Endothelial cell of umbilical vein (primary cell): ENCODE results near the gene DNAJC28. TPM values are rescaled to one million over a fixed set of nuclear protein-coding genes. Genes with fewer than 3 reads are reported as not detected.

Source experiments
- BruUV-seq: library from RNA; stranded (reverse); fragments of 400-500 nt; replicated peaks from 2 replicates; lab custom pipeline; 2021; lab: Mats Ljungman, UMichigan
- CTCF ChIA-PET: fragments of 300-600, 350-600 bp; sonication (Branson Sonifier 250); formaldehyde crosslinking; loops from one replicate; lab custom pipeline; 2021; ENCODE audit warnings: antibody characterized with exemption, inconsistent platforms; lab: Charles Lee
- POLR2A ChIA-PET: fragments of 300-600, 350-600 bp; sonication (Branson Sonifier 250); formaldehyde crosslinking; loops from one replicate; lab custom pipeline; 2021; ENCODE audit warnings: antibody characterized with exemption, inconsistent platforms; lab: Charles Lee
- DNase-seq: peaks from one replicate; pipeline ENCODE4 v3.0.0-alpha.2; 2011; ENCODE audit warnings: low read depth, low spot score
- FAIRE-seq: peaks from 2 replicates; lab custom pipeline; 2011; peaks lifted over from hg19 to GRCh38; lab: Jason Lieb, UNC
- H2AFZ ChIP-seq: 2 replicates; pipeline ENCODE4 v1.6.0; 2012; ENCODE audit warnings: low read depth, low read length, control low read depth, inconsistent platforms
- H3K27ac ChIP-seq: 2 replicates; pipeline ENCODE4 v1.5.1; 2011; ENCODE audit warnings: low read depth, mild to moderate bottlenecking, control low read depth, low read length, moderate library complexity; ENCODE audit not compliant: insufficient read depth
- H3K27me3 ChIP-seq, 2 experiments: 2 replicates each; pipeline versions ENCODE4 v1.6.0 to v1.6.1; 2011; ENCODE audit warnings: low read length in 2 of 2, mixed read lengths in 1 of 2; ENCODE audit not compliant: control insufficient read depth in 2 of 2, insufficient read depth in 2 of 2
- H3K36me3 ChIP-seq, 2 experiments: 2 replicates in 1 of 2; 3 replicates in 1 of 2; pipeline ENCODE4 v1.5.1; 2011; ENCODE audit warnings: low read length in 2 of 2, mild to moderate bottlenecking in 1 of 2, moderate library complexity in 1 of 2; ENCODE audit not compliant: control insufficient read depth in 2 of 2, insufficient read depth in 2 of 2; ENCODE audit errors: extremely low read depth in 1 of 2
- H3K4me1 ChIP-seq: 3 replicates; pipeline ENCODE4 v1.5.1; 2011; ENCODE audit warnings: mild to moderate bottlenecking, low read length; ENCODE audit not compliant: control insufficient read depth, insufficient read depth; ENCODE audit errors: extremely low read depth
- H3K4me2 ChIP-seq: 2 replicates; pipeline ENCODE4 v1.6.1; 2011; ENCODE audit warnings: low read length, control low read depth, mixed read lengths; ENCODE audit not compliant: insufficient read depth
- H3K4me3 ChIP-seq, 3 experiments: fragments of 200-600 bp in 1 of 3; sonication (generic), shearing (Covaris generic) in 1 of 3; replicated peaks in 1 of 3; 2 replicates each; pipeline ENCODE4 v1.5.1; 2011 to 2016; ENCODE audit warnings: control low read depth in 3 of 3, low read length in 3 of 3, mild to moderate bottlenecking in 2 of 3, inconsistent platforms in 1 of 3, low read depth in 1 of 3, moderate library complexity in 1 of 3; ENCODE audit not compliant: insufficient read depth in 1 of 3
- H3K79me2 ChIP-seq: 2 replicates; pipeline ENCODE4 v1.6.0; 2012; ENCODE audit warnings: low read length, inconsistent platforms; ENCODE audit not compliant: control insufficient read depth, insufficient read depth
- H3K9ac ChIP-seq: replicated peaks from 2 replicates; pipeline ENCODE3; 2011; ENCODE audit warnings: low read length, control low read depth; ENCODE audit not compliant: insufficient read depth; ENCODE audit errors: extremely low read depth
- H3K9me1 ChIP-seq: replicated peaks from 3 replicates; pipeline ENCODE4 v1.6.0; 2011; ENCODE audit warnings: mild to moderate bottlenecking, low read length; ENCODE audit not compliant: control insufficient read depth, insufficient read depth; ENCODE audit errors: extremely low read depth
- H3K9me3 ChIP-seq: replicated peaks from 2 replicates; pipeline ENCODE4 v1.5.1; 2012; ENCODE audit warnings: low read length, inconsistent platforms; ENCODE audit not compliant: control insufficient read depth, insufficient read depth
- H4K20me1 ChIP-seq: replicated peaks from 2 replicates; pipeline ENCODE3; 2011; ENCODE audit warnings: mild to moderate bottlenecking, low read length; ENCODE audit not compliant: control insufficient read depth, insufficient read depth; ENCODE audit errors: extremely low read depth
- CTCF ChIP-seq, 2 donors: IDR thresholded peaks; 1 replicate in 1 of 2; 2 replicates in 1 of 2; pipeline ENCODE4 v1.5.1; 2011; ENCODE audit warnings: low read length in 2 of 2, mild to moderate bottlenecking in 2 of 2, moderate library complexity in 2 of 2, control low read depth in 1 of 2, inconsistent platforms in 1 of 2, low read depth in 1 of 2; ENCODE audit not compliant: insufficient read depth in 1 of 2; ENCODE audit errors: extremely low read depth in 1 of 2
- EZH2 ChIP-seq: IDR thresholded peaks from 2 replicates; pipeline ENCODE4 v1.6.1; 2012; ENCODE audit warnings: borderline replicate concordance, low read depth, mild to moderate bottlenecking, moderate library complexity, low read length, inconsistent platforms; ENCODE audit not compliant: severe bottlenecking
- FOS ChIP-seq: IDR thresholded peaks from 2 replicates; pipeline ENCODE4 v1.6.1; 2011; ENCODE audit warnings: mild to moderate bottlenecking, low read length, moderate library complexity, borderline replicate concordance; ENCODE audit not compliant: insufficient read depth
- GATA2 ChIP-seq: IDR thresholded peaks from 2 replicates; pipeline ENCODE4 v1.7.0; 2011; ENCODE audit warnings: low read depth, mild to moderate bottlenecking, moderate library complexity, mixed read lengths, low read length; ENCODE audit not compliant: insufficient read length, insufficient read depth
- JUN ChIP-seq: IDR thresholded peaks from 2 replicates; pipeline ENCODE4 v1.6.1; 2011; ENCODE audit warnings: borderline replicate concordance, low read depth; ENCODE audit not compliant: insufficient read length, insufficient read depth
- MAX ChIP-seq: IDR thresholded peaks from 2 replicates; pipeline ENCODE4 v1.6.1; 2011; ENCODE audit not compliant: insufficient read depth, insufficient read length
- MYC ChIP-seq: IDR thresholded peaks from one replicate; pipeline ENCODE4 v1.6.1; 2011; ENCODE audit warnings: mild to moderate bottlenecking, low read depth, low read length
- POLR2A ChIP-seq: IDR thresholded peaks from 2 replicates; pipeline ENCODE4 v1.6.1; 2012; ENCODE audit warnings: low read depth, mild to moderate bottlenecking, control low read depth, low read length
- POLR2AphosphoS5 ChIP-seq: IDR thresholded peaks from 2 replicates; pipeline ENCODE4 v1.6.1; 2012; ENCODE audit warnings: low read depth, mild to moderate bottlenecking, control low read depth, low read length, moderate library complexity; ENCODE audit not compliant: insufficient read depth
- dilution Hi-C: fragments of 300-500 bp; cut with MboI; formaldehyde crosslinking; loops from one replicate; pipeline ENCODE4 v1.15.0; 2019; ENCODE audit warnings: low sequenced_read_pairs; ENCODE audit not compliant: extremely low pct_ligation_motif_present
- intact Hi-C: fragments of 100-400 bp; cut with micrococcal nuclease; formaldehyde crosslinking; loops from one replicate; pipeline ENCODE4 v1.10.0; 2022
- polyA plus RNA-seq, 4 experiments: library from polyadenylated mRNA; depleted of rRNA in 3 of 4; stranded (reverse) in 3 of 4; unstranded in 1 of 4; fragments of >200 nt; gene quantifications; 2 replicates each; pipeline versions ENCODE4 v1.2.1 to v1.2.3, GENCODE V29; 2011 to 2012; ENCODE audit warnings: missing spikeins in 1 of 4
- total RNA-seq: library from RNA; stranded (reverse); gene quantifications from 2 replicates; pipeline ENCODE4 v1.2.3, GENCODE V29; 2021

The DNAJC28 gene
- total and polyA plus RNA-seq, 2 donors (not counting 3 experiments of a cell fraction or from before 2014, with no cell fraction given): 0.19 to 0.82 TPM

GRCh38 chr21:33493756-33494155 is 2.2 kb upstream of the DNAJC28 start:
- Histone ChIP-seq H3K79me2 (no peaks in the 10 kb centered on the region), H3K27ac (no peak overlapping the region), H3K4me3 (no peak overlapping the region), H3K4me2 (no peak overlapping the region), H2AFZ (no peak overlapping the region), H3K27me3 (peaks cover 0 to 2% of the 10 kb centered on the region in 2 experiments), H3K9ac (no peak overlapping the region), H3K9me1 (no peaks in the 10 kb centered on the region), H3K9me3 (no peaks in the 10 kb centered on the region), H3K4me1 (peaks cover 4% of the 10 kb centered on the region), H3K36me3 (no peaks in the 10 kb centered on the region), H4K20me1 (no peaks in the 10 kb centered on the region)
- intact Hi-C loops (no loop called here), dilution Hi-C loops (no loop called here)
- no TSS peak for BruUV-seq
- FAIRE-seq (no peak), DNase-seq (no peak)
- TF ChIP-seq MYC: no peak
- TF ChIP-seq EZH2: no peak
- TF ChIP-seq FOS: no peak
- TF ChIP-seq GATA2: no peak
- no peak for TF ChIP-seq POLR2A
- no peak for TF ChIP-seq MAX
- TF ChIP-seq POLR2AphosphoS5: no peak
- TF ChIP-seq CTCF (IDR thresholded peaks at IDR 0.05; ENCODE audit: extremely low read depth in 1 of 2, insufficient read depth in 1 of 2, low read depth in 1 of 2, low read length in 2 of 2): no peak
- no peak for TF ChIP-seq JUN
- CTCF ChIA-PET: no interaction called here
- POLR2A ChIA-PET: no interaction called here
